SK-N-SH (cell line): ENCODE results near the gene USP31. TPM values are rescaled to one million over a fixed set of nuclear protein-coding genes. Genes with fewer than 3 reads are reported as not detected.

Source experiments
- CTCF ChIA-PET: fragments of 300-600, 350-600 bp; formaldehyde crosslinking; extraction: SDS; loops from one replicate; lab custom pipeline; 2021; lab: Yijun Ruan, JAX
- POLR2A ChIA-PET: fragments of 350-600 bp; sonication (Branson Sonifier 250); formaldehyde crosslinking; extraction: SDS; loops from one replicate; lab custom pipeline; 2020; ENCODE audit warnings: antibody characterized with exemption, inconsistent platforms; lab: Yijun Ruan, JAX
- DNase-seq: peaks from one replicate; pipeline ENCODE4 v3.0.0; 2012
- H2AFZ ChIP-seq: fragments of 200-600 bp; sonication (generic); 2 replicates; pipeline ENCODE4 v1.8.1; 2016; ENCODE audit warnings: antibody characterized with exemption, mild to moderate bottlenecking, low read depth
- H3F3A ChIP-seq: fragments of 200-600 bp; sonication (generic); replicated peaks from 2 replicates; pipeline ENCODE3; 2016; ENCODE audit warnings: antibody characterized with exemption, mild to moderate bottlenecking; ENCODE audit not compliant: insufficient read depth
- H3K27ac ChIP-seq, 2 experiments: fragments of 200-500 bp in 1 of 2; fragments of 200-600 bp in 1 of 2; sonication (Bioruptor generic) in 1 of 2; sonication (generic), shearing (Covaris generic) in 1 of 2; 2 replicates each; pipeline versions ENCODE4 v1.5.1 to v1.6.1; 2014 to 2016; ENCODE audit warnings: low read depth in 2 of 2, inconsistent platforms in 1 of 2, low read length in 1 of 2, mild to moderate bottlenecking in 1 of 2, mixed read lengths in 1 of 2
- H3K27me3 ChIP-seq: fragments of 200-600 bp; sonication (generic), shearing (Covaris generic); 2 replicates; pipeline ENCODE4 v1.6.1; 2016; ENCODE audit warnings: mixed run types; ENCODE audit not compliant: insufficient read depth
- H3K36me3 ChIP-seq, 2 experiments: fragments of 200-500 bp in 1 of 2; fragments of 200-600 bp in 1 of 2; sonication (Bioruptor generic) in 1 of 2; sonication (generic) in 1 of 2; replicated peaks in 1 of 2; 2 replicates each; pipeline versions ENCODE3 to v1.5.1; 2014 to 2016; ENCODE audit warnings: low read length in 1 of 2, mild to moderate bottlenecking in 1 of 2; ENCODE audit not compliant: insufficient read depth in 2 of 2, control insufficient read depth in 1 of 2
- H3K4me1 ChIP-seq, 2 experiments: fragments of 200-500 bp in 1 of 2; fragments of 200-600 bp in 1 of 2; sonication (Bioruptor generic) in 1 of 2; sonication (generic), shearing (Covaris generic) in 1 of 2; 2 replicates each; pipeline versions ENCODE4 v1.5.1 to v1.6.1; 2014 to 2016; ENCODE audit warnings: low read depth in 1 of 2, low read length in 1 of 2, mixed run types in 1 of 2; ENCODE audit not compliant: insufficient read depth in 2 of 2, control insufficient read depth in 1 of 2
- H3K4me2 ChIP-seq: fragments of 200-600 bp; sonication (generic), shearing (Covaris generic); 2 replicates; pipeline ENCODE4 v1.6.1; 2017; ENCODE audit warnings: mixed run types
- H3K4me3 ChIP-seq, 2 experiments: fragments of 200-500 bp in 1 of 2; fragments of 200-600 bp in 1 of 2; sonication (Bioruptor generic) in 1 of 2; sonication (generic), shearing (Covaris generic) in 1 of 2; 2 replicates each; pipeline versions ENCODE4 v1.5.1 to v1.8.1; 2014 to 2016; ENCODE audit warnings: low read depth in 2 of 2, inconsistent platforms in 1 of 2, low read length in 1 of 2, mild to moderate bottlenecking in 1 of 2, mixed read lengths in 1 of 2, moderate library complexity in 1 of 2
- H3K79me2 ChIP-seq: fragments of 200-600 bp; sonication (generic); 2 replicates; pipeline ENCODE4 v1.8.1; 2017; ENCODE audit warnings: mild to moderate bottlenecking; ENCODE audit not compliant: insufficient read depth
- H3K9ac ChIP-seq: fragments of 200-600 bp; sonication (generic); 2 replicates; pipeline ENCODE4 v1.6.1; 2017; ENCODE audit warnings: mixed run types
- H3K9me2 ChIP-seq: fragments of 200-600 bp; sonication (generic); 2 replicates; pipeline ENCODE4 v1.6.1; 2017; ENCODE audit warnings: mixed run types
- H3K9me3 ChIP-seq: fragments of 200-600 bp; sonication (generic); 2 replicates; pipeline ENCODE4 v1.6.1; 2017; ENCODE audit warnings: mixed run types, mild to moderate bottlenecking, moderate library complexity
- H4K20me1 ChIP-seq: fragments of 200-600 bp; sonication (generic); 2 replicates; pipeline ENCODE4 v1.6.1; 2017; ENCODE audit warnings: mild to moderate bottlenecking, mixed run types; ENCODE audit not compliant: insufficient read depth
- ELF1 ChIP-seq: IDR thresholded peaks from 2 replicates; pipeline ENCODE4 v1.4.0; 2012
- EP300 ChIP-seq, 2 experiments: IDR thresholded peaks; 2 replicates each; pipeline versions ENCODE4 v1.4.0 to v1.6.1; 2012; ENCODE audit warnings: borderline replicate concordance in 1 of 2, low read depth in 1 of 2, low read length in 1 of 2
- FOXJ3 ChIP-seq: sonication (generic); formaldehyde crosslinking; IDR thresholded peaks from 2 replicates; pipeline ENCODE4 v1.5.1; 2020; ENCODE audit warnings: mild to moderate bottlenecking, missing genetic modification reagents
- FOXM1 ChIP-seq: IDR thresholded peaks from 2 replicates; pipeline ENCODE4 v1.4.0; 2012; ENCODE audit warnings: low read depth, mild to moderate bottlenecking
- GATA2 ChIP-seq: sonication (generic); formaldehyde crosslinking; IDR thresholded peaks from 2 replicates; pipeline ENCODE4 v1.5.0; 2020; ENCODE audit warnings: mild to moderate bottlenecking, missing genetic modification reagents
- JUND ChIP-seq: IDR thresholded peaks from 2 replicates; pipeline ENCODE4 v1.4.0; 2012
- MEF2A ChIP-seq: IDR thresholded peaks from 2 replicates; pipeline ENCODE4 v1.4.0; 2012; ENCODE audit warnings: low read depth, borderline replicate concordance
- MXI1 ChIP-seq: IDR thresholded peaks from 2 replicates; pipeline ENCODE4 v1.6.1; 2012; ENCODE audit warnings: mild to moderate bottlenecking, low read depth, low read length, improper control_type of control experiment
- NFIC ChIP-seq: IDR thresholded peaks from 2 replicates; pipeline ENCODE4 v1.4.0; 2012; ENCODE audit warnings: borderline replicate concordance
- PBX3 ChIP-seq: IDR thresholded peaks from 2 replicates; pipeline ENCODE4; 2012
- RCOR1 ChIP-seq: fragments of 150-350 bp; IDR thresholded peaks from 2 replicates; pipeline ENCODE4 v1.6.1; 2017; ENCODE audit warnings: antibody characterized with exemption, low read length
- REST ChIP-seq: IDR thresholded peaks from 2 replicates; pipeline ENCODE4 v1.6.1; 2012; ENCODE audit warnings: mild to moderate bottlenecking, low read depth, low read length, moderate library complexity
- RFX5 ChIP-seq: IDR thresholded peaks from 2 replicates; pipeline ENCODE4 v1.6.1; 2012; ENCODE audit warnings: mild to moderate bottlenecking, improper control_type of control experiment, low read length
- SMC3 ChIP-seq: IDR thresholded peaks from 2 replicates; pipeline ENCODE4 v1.6.1; 2012; ENCODE audit warnings: low read depth, low read length, improper control_type of control experiment
- TCF12 ChIP-seq: IDR thresholded peaks from 2 replicates; pipeline ENCODE4 v1.4.0; 2012
- TEAD4 ChIP-seq: IDR thresholded peaks from 2 replicates; pipeline ENCODE4 v1.4.0; 2012; ENCODE audit warnings: mild to moderate bottlenecking, borderline replicate concordance; ENCODE audit not compliant: insufficient read depth
- USF1 ChIP-seq: IDR thresholded peaks from 2 replicates; pipeline ENCODE4 v1.4.0; 2012; ENCODE audit warnings: low read depth, borderline replicate concordance
- WGBS: methylation state at CpG from one replicate; pipeline ENCODE4 v1.1.6; 2017; ENCODE audit warnings: low lambda C conversion rate; 5-methylcytosine and 5-hydroxymethylcytosine counted together
- polyA plus RNA-seq, 3 experiments: library from polyadenylated mRNA; depleted of rRNA; stranded (reverse); fragments of >200 nt; gene quantifications; 2 replicates each; pipeline ENCODE4 v1.2.3, GENCODE V29; 2012
- TF ChIP-seq, protein P1 (sequence below): fragments of 150-350 bp; IDR thresholded peaks from 2 replicates; pipeline ENCODE4 v1.6.1; 2017; ENCODE audit warnings: antibody characterized with exemption, low read length, low read depth, borderline replicate concordance
- TF ChIP-seq, protein P2 (sequence below): fragments of 150-350 bp; IDR thresholded peaks from 2 replicates; pipeline ENCODE4 v1.6.1; 2016; ENCODE audit warnings: mild to moderate bottlenecking, low read depth, low read length
- TF ChIP-seq, protein P3 (sequence below): IDR thresholded peaks from 2 replicates; pipeline ENCODE4 v1.4.0; 2012; ENCODE audit warnings: low read depth

The USP31 gene
- polyA plus RNA-seq, 1 of the 3 experiments (the other 2 are of a cell fraction) = 3.2 TPM

DNA sequence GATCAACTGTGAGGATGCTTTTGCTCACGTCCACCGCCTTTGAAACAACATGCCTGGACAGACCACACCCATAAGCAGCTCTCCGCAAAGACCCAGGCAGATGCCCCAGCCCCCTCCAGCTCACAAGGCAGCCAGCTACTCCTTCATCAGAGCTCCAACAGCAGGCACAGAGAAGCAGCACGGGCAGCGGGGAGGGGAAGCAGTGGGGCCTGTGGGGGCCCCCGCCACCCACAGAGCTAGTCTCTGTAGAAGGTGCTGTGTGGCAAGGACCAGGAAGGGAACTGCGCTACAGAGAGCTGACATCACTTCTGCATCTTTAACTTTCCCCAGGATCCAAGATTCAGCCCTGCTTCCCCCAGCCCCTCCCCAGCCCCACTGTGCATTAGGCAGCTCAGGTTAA lies 23.3 kb upstream of the USP31 start:
- H3F3A ChIP-seq = no peaks in the 10 kb centered on the region
- H3K9ac ChIP-seq = no peak overlapping the region
- TF ChIP-seq RFX5 (no peak), EP300 (IDR thresholded peaks at IDR 0.05; ENCODE audit: borderline replicate concordance in 1 of 2, low read depth in 1 of 2, low read length in 1 of 2) (no peak), TEAD4 (no peak), SMC3 (no peak), GATA2 (no peak), USF1 (no peak), FOXJ3 (no peak), FOXM1 (no peak), MEF2A (no peak)
- TF ChIP-seq, protein P1, sequence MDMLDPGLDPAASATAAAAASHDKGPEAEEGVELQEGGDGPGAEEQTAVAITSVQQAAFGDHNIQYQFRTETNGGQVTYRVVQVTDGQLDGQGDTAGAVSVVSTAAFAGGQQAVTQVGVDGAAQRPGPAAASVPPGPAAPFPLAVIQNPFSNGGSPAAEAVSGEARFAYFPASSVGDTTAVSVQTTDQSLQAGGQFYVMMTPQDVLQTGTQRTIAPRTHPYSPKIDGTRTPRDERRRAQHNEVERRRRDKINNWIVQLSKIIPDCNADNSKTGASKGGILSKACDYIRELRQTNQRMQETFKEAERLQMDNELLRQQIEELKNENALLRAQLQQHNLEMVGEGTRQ = no peak
- TF ChIP-seq, protein P2, sequence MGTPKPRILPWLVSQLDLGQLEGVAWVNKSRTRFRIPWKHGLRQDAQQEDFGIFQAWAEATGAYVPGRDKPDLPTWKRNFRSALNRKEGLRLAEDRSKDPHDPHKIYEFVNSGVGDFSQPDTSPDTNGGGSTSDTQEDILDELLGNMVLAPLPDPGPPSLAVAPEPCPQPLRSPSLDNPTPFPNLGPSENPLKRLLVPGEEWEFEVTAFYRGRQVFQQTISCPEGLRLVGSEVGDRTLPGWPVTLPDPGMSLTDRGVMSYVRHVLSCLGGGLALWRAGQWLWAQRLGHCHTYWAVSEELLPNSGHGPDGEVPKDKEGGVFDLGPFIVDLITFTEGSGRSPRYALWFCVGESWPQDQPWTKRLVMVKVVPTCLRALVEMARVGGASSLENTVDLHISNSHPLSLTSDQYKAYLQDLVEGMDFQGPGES = no peak
- no peaks in the 10 kb centered on the region for H3K9me2 ChIP-seq
- no peak overlapping the region for H2AFZ ChIP-seq
- H3K36me3 ChIP-seq = no peaks in the 10 kb centered on the region
- H3K9me3 ChIP-seq = no peaks in the 10 kb centered on the region
- H3K27ac ChIP-seq = no peak overlapping the region
- DNase-seq = no peak
- ChIA-PET POLR2A (no interaction called here), CTCF (interaction anchor here (4.9 to 8.1 kb wide), 2 partner anchors 10 to 262 kb away, joined by 22 to 77 read pairs; partner anchors contain the start of gene SCNN1G)
- no peak overlapping the region for H3K4me3 ChIP-seq
- H3K4me2 ChIP-seq = no peak overlapping the region
- no peaks in the 10 kb centered on the region for H4K20me1 ChIP-seq
- H3K4me1 ChIP-seq = no peaks in the 10 kb centered on the region
- 56% methylated on average over 4 of the region's 7 CpGs for WGBS
- H3K27me3 ChIP-seq = no peaks in the 10 kb centered on the region
- H3K79me2 ChIP-seq = no peaks in the 10 kb centered on the region

DNA sequence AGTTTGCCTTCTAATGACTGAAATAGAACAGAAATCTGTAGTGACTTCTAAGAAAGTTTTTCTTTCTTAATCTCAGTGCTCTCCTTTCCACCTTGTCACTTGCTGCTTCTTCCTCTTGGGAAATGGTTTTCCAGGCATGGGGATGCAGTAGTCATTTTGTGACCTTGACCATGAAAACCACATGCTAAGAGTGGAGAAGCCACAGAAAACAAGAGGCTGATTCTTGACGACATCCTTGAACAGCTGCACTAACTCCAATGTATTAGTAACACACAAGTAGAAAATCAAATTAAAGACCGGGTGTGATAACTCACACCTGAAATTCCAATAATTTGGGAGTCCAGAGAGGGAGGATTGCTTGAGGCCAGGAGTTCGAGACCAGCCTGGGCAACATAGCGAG lies 15.5 kb upstream of the USP31 start:
- ChIA-PET POLR2A (no interaction called here), CTCF (interaction anchor here (0.9 to 1.5 kb wide), 3 partner anchors 18 to 271 kb away, joined by 3 to 9 read pairs (median 3); partner anchors contain the start of gene SCNN1G)
- Histone ChIP-seq H3K9me2 (no peaks in the 10 kb centered on the region), H3K4me1 (no peaks in the 10 kb centered on the region), H3K79me2 (no peaks in the 10 kb centered on the region), H2AFZ (no peak overlapping the region), H3K27ac (no peak overlapping the region), H4K20me1 (no peaks in the 10 kb centered on the region), H3K9me3 (no peaks in the 10 kb centered on the region), H3K9ac (no peak overlapping the region), H3K27me3 (no peaks in the 10 kb centered on the region), H3K4me2 (no peak overlapping the region), H3F3A (no peaks in the 10 kb centered on the region), H3K36me3 (no peaks in the 10 kb centered on the region), H3K4me3 (no peak overlapping the region)
- DNase-seq = no peak
- 43% methylated on average over 4 of the region's 4 CpGs for WGBS
- no peak for TF ChIP-seq MXI1
- no peak for TF ChIP-seq MEF2A
- TF ChIP-seq NFIC = no peak
- TF ChIP-seq JUND = no peak
- no peak for TF ChIP-seq ELF1
- TF ChIP-seq PBX3 = no peak
- TF ChIP-seq REST = no peak
- TF ChIP-seq, protein P2 = no peak
- no peak for TF ChIP-seq TCF12
- TF ChIP-seq, protein P3, sequence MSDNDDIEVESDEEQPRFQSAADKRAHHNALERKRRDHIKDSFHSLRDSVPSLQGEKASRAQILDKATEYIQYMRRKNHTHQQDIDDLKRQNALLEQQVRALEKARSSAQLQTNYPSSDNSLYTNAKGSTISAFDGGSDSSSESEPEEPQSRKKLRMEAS = no peak
- TF ChIP-seq RCOR1 = no peak
- no peak for TF ChIP-seq TEAD4
